ENCODE data around the gene MYO1H.

MYO1H gene

DNA sequence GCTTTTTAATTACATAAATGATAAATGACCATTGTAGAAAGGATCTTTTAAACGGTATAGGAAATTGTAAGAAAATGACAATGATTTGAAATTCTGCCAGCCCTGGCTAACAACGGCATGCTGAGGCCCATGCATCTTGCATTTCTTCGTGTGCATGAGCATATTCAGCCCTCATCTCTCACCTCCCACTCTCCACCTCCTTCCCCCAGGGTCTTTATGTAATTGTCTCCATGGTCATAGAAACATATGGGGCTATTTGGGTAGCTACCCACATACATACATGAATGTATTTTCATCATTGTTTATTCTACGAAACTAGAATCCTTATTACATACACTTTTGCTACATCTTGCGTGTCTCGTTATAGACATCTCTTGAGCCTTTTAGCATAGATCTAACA, 4.5 kb downstream of the MYO1H start:
- H3K9me3 ChIP-seq (ENCODE audit: control insufficient read depth, insufficient read depth, low read depth, low read length) = no peaks in the 10 kb centered on the region
- H3K4me3 ChIP-seq (ENCODE audit: low read depth, low read length) = no peak overlapping the region
- ChIA-PET POLR2A (no interaction called here), CTCF (interaction anchor here (1.1 kb wide), 1 partner anchor 89 kb away, joined by 4 read pairs; no protein-coding TSS in a partner anchor)
- TF ChIP-seq ZNF621 (tag by site-specific recombination; IDR thresholded peaks at IDR 0.05) (no peak), ZIC2 (tag by site-specific recombination; IDR thresholded peaks at IDR 0.05) (no peak), GLIS2 (tag by site-specific recombination; IDR thresholded peaks at IDR 0.05) (no peak), ZNF626 (tag by site-specific recombination; IDR thresholded peaks at IDR 0.05) (no peak), EGR2 (tag by site-specific recombination; IDR thresholded peaks at IDR 0.05; ENCODE audit: low read depth) (peak; percentile 45; the same call in 1 of the 2 replicates), ZFHX2 (tag by site-specific recombination; conservative IDR thresholded peaks at IDR 0.05) (peak; percentile 65), ZNF114 (tag by site-specific recombination; IDR thresholded peaks at IDR 0.05) (no peak), BCL11A (tag by site-specific recombination; IDR thresholded peaks at IDR 0.05; ENCODE audit: low read depth) (no peak), ZNF416 (tag by site-specific recombination; IDR thresholded peaks at IDR 0.05) (no peak), ZNF239 (tag by site-specific recombination; IDR thresholded peaks at IDR 0.05) (no peak), ZBTB7A (tag by site-specific recombination; IDR thresholded peaks at IDR 0.05; ENCODE audit: low read depth) (no peak)
- TF ChIP-seq, protein P1, sequence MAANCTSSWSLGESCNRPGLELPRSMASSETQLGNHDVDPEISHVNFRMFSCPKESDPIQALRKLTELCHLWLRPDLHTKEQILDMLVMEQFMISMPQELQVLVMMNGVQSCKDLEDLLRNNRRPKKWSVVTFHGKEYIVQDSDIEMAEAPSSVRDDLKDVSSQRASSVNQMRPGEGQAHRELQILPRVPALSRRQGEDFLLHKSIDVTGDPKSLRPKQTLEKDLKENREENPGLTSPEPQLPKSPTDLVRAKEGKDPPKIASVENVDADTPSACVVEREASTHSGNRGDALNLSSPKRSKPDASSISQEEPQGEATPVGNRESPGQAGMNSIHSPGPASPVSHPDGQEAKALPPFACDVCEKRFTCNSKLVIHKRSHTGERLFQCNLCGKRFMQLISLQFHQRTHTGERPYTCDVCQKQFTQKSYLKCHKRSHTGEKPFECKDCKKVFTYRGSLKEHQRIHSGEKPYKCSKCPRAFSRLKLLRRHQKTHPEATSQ (tag by site-specific recombination; IDR thresholded peaks at IDR 0.05) = no peak
- TF ChIP-seq, protein P2, sequence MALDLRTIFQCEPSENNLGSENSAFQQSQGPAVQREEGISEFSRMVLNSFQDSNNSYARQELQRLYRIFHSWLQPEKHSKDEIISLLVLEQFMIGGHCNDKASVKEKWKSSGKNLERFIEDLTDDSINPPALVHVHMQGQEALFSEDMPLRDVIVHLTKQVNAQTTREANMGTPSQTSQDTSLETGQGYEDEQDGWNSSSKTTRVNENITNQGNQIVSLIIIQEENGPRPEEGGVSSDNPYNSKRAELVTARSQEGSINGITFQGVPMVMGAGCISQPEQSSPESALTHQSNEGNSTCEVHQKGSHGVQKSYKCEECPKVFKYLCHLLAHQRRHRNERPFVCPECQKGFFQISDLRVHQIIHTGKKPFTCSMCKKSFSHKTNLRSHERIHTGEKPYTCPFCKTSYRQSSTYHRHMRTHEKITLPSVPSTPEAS (tag by site-specific recombination; IDR thresholded peaks at IDR 0.05) = no peak
- TF ChIP-seq, protein P3, sequence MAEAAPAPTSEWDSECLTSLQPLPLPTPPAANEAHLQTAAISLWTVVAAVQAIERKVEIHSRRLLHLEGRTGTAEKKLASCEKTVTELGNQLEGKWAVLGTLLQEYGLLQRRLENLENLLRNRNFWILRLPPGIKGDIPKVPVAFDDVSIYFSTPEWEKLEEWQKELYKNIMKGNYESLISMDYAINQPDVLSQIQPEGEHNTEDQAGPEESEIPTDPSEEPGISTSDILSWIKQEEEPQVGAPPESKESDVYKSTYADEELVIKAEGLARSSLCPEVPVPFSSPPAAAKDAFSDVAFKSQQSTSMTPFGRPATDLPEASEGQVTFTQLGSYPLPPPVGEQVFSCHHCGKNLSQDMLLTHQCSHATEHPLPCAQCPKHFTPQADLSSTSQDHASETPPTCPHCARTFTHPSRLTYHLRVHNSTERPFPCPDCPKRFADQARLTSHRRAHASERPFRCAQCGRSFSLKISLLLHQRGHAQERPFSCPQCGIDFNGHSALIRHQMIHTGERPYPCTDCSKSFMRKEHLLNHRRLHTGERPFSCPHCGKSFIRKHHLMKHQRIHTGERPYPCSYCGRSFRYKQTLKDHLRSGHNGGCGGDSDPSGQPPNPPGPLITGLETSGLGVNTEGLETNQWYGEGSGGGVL (tag by site-specific recombination; IDR thresholded peaks at IDR 0.05) = no peak
- TF ChIP-seq, protein P4, sequence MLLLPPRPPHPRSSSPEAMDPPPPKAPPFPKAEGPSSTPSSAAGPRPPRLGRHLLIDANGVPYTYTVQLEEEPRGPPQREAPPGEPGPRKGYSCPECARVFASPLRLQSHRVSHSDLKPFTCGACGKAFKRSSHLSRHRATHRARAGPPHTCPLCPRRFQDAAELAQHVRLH (tag by site-specific recombination; IDR thresholded peaks at IDR 0.05) = no peak
- TF ChIP-seq, protein P5, sequence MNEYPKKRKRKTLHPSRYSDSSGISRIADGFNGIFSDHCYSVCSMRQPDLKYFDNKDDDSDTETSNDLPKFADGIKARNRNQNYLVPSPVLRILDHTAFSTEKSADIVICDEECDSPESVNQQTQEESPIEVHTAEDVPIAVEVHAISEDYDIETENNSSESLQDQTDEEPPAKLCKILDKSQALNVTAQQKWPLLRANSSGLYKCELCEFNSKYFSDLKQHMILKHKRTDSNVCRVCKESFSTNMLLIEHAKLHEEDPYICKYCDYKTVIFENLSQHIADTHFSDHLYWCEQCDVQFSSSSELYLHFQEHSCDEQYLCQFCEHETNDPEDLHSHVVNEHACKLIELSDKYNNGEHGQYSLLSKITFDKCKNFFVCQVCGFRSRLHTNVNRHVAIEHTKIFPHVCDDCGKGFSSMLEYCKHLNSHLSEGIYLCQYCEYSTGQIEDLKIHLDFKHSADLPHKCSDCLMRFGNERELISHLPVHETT (tag by site-specific recombination; IDR thresholded peaks at IDR 0.05) = no peak
- H3K36me3 ChIP-seq (ENCODE audit: control insufficient read depth in 2 of 2, insufficient read depth in 1 of 2, low read length in 2 of 2) = no peaks in the 10 kb centered on the region
- no peak overlapping the region for H3K27ac ChIP-seq (ENCODE audit: extremely low read depth, low read depth, low read length)
- peaks cover 4% of the 10 kb centered on the region; the same call in 1 of the 2 replicates for H3K4me1 ChIP-seq (ENCODE audit: control insufficient read depth, insufficient read depth, low read length)

DNA sequence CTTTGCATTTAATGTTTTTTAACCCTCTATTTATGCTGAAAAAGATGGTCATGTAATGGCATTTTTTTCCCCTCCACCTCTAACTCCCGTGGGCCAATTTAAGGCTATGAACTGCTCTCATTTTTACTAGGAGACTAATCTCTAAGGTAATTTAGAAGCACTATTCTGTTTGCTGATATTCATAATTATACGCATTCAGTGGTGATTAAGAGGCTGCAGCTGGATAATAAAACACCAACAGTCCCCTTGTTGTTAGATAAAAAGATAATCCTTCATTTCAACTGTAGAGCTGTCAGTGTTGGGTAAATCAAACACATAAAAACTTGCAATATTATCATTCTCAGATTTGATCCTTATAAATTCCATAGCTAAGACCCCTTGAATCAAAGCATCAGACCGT, 8.9 kb downstream of the MYO1H start:
- H3K4me1 ChIP-seq (ENCODE audit: control insufficient read depth, insufficient read depth, low read length) = peaks cover 4% of the 10 kb centered on the region; the same call in 1 of the 2 replicates
- H3K36me3 ChIP-seq (ENCODE audit: control insufficient read depth in 2 of 2, insufficient read depth in 1 of 2, low read length in 2 of 2) = no peaks in the 10 kb centered on the region
- no peak overlapping the region for H3K4me3 ChIP-seq (ENCODE audit: low read depth, low read length)
- H3K27ac ChIP-seq (ENCODE audit: extremely low read depth, low read depth, low read length) = no peak overlapping the region
- no peaks in the 10 kb centered on the region for H3K9me3 ChIP-seq (ENCODE audit: control insufficient read depth, insufficient read depth, low read depth, low read length)
- ChIA-PET CTCF (interaction anchor here (0.7 to 1.4 kb wide), 4 partner anchors 37 to 489 kb away, joined by 3 to 4 read pairs (median 4); no protein-coding TSS in a partner anchor), POLR2A (no interaction called here)
- TF ChIP-seq, protein P6, sequence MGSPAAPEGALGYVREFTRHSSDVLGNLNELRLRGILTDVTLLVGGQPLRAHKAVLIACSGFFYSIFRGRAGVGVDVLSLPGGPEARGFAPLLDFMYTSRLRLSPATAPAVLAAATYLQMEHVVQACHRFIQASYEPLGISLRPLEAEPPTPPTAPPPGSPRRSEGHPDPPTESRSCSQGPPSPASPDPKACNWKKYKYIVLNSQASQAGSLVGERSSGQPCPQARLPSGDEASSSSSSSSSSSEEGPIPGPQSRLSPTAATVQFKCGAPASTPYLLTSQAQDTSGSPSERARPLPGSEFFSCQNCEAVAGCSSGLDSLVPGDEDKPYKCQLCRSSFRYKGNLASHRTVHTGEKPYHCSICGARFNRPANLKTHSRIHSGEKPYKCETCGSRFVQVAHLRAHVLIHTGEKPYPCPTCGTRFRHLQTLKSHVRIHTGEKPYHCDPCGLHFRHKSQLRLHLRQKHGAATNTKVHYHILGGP (tag by site-specific recombination; IDR thresholded peaks at IDR 0.05) = no peak
- TF ChIP-seq, protein P7, sequence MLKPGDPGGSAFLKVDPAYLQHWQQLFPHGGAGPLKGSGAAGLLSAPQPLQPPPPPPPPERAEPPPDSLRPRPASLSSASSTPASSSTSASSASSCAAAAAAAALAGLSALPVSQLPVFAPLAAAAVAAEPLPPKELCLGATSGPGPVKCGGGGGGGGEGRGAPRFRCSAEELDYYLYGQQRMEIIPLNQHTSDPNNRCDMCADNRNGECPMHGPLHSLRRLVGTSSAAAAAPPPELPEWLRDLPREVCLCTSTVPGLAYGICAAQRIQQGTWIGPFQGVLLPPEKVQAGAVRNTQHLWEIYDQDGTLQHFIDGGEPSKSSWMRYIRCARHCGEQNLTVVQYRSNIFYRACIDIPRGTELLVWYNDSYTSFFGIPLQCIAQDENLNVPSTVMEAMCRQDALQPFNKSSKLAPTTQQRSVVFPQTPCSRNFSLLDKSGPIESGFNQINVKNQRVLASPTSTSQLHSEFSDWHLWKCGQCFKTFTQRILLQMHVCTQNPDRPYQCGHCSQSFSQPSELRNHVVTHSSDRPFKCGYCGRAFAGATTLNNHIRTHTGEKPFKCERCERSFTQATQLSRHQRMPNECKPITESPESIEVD (tag by site-specific recombination; IDR thresholded peaks at IDR 0.05) = peak; percentile 81
- TF ChIP-seq ZNF302 (tag by site-specific recombination; IDR thresholded peaks at IDR 0.05; ENCODE audit: low read depth) (no peak), ZNF529 (tag by site-specific recombination; IDR thresholded peaks at IDR 0.05; ENCODE audit: insufficient replicate concordance) (no peak), TCF7L2 (IDR thresholded peaks at IDR 0.05; ENCODE audit: borderline replicate concordance, low read depth, low read length) (0 out of 2 replicates have a peak, but pooled peaks have one; percentile 27)
- TF ChIP-seq, protein P8, sequence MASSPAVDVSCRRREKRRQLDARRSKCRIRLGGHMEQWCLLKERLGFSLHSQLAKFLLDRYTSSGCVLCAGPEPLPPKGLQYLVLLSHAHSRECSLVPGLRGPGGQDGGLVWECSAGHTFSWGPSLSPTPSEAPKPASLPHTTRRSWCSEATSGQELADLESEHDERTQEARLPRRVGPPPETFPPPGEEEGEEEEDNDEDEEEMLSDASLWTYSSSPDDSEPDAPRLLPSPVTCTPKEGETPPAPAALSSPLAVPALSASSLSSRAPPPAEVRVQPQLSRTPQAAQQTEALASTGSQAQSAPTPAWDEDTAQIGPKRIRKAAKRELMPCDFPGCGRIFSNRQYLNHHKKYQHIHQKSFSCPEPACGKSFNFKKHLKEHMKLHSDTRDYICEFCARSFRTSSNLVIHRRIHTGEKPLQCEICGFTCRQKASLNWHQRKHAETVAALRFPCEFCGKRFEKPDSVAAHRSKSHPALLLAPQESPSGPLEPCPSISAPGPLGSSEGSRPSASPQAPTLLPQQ (tag by site-specific recombination; IDR thresholded peaks at IDR 0.05) = no peak
